Activated T-cell treated with anti-CD3 and anti-CD28 coated beads for 48 hours (primary cell): ENCODE results near the gene DMBX1.

Source experiments
- DNase-seq: peaks from one replicate; pipeline ENCODE4 v3.0.0-alpha.2; 2020; ENCODE audit warnings: low read depth

Gene DMBX1

DNA sequence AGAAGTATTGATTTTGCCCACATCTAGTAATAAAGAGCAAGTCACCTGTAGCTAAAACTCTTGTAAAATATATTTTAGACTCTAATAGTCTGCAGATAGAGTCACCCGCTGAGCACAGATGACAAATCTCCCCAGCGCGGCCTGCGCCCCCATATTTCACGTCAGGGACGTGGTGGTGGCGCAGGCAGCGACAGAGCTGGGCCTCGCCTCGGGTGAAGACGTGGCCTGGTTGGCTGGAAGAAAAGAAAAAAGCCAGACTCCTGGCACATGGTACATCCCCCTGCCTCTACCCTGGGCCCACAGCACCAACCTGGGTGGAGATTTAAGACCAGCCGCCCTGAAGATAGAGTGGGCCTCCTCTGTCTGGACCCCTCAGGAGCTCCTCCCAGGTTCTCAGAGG lies 6.0 kb upstream of the DMBX1 start:
- DNase-seq: no peak

DNA sequence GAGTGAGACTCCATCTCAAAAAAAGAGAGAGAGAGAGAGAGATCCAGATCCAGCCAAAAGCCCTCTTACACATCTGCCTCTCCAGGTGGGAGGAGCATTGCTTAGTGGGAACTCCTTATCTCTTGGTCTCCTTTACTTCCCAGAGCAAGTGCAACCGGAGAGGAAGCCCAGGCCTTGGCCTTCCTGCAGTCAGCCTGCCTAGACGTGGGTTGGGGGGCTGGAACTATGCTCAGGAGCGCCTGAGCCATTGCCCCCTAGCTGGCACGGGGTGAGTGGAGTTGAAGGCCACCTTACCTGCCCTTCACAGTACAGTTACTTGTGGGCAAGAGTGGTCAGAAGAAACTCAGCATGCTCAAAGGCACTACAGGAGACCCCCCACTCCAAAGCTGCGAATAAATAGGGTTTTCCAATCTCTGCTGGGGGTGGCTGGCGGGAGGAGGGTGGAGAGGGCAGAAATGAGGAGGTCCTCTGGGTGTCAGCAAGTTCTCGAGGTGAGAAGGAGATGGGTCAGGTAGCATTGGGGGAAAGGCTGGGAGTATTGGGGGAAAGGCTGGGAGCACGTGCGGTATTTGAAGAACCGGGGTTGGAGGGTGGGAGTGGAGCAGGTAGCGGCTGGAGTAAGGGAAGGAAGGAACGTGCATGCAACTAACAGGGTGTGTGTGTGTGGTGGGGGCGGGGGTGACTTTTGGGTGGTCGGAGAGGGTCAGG lies 4.7 kb upstream of the DMBX1 start:
- DNase-seq: no peak

DNA sequence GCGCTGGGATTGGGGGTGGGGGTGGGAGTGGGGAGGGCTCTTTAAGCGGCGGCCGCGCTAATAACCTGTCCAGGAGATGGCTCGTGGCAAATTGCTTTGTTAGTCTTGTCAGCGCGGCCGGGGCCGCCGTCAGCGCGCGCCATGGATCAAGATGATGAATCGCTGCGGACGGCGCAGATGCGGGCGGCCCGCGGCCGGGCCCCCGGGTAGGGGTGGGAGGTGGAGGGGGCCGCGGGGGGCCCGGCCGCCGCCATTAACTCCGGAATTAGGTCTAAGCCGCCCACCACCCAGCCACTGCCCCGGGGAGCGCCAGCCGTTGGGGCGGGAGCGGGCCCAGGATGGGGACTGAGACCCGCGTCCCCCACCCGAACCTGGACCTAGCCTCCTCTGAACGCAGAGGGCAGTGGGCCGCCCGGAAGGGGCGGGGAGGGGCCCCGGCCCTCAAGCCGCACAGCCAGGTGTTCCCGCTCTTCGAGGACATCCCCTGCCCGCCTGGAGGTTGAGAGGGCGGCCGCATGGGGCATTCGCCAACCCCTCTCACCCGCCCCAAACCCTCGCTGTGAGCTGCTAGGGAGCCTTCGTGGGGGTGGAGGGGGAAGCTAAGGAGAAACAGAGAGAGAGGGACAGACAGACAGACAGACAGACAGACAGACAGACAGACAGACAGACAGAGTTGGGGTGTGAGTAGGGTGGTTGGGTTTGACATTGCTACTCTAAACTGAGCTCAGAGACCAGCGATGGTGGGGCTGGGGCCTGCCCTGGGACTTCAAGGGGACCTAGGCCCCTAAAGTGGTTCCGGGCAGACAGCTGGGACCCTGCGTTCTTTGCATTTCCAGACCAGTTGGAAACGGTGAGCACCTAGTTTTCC lies 3.8 kb upstream of the DMBX1 start:
- no peak for DNase-seq

DNA sequence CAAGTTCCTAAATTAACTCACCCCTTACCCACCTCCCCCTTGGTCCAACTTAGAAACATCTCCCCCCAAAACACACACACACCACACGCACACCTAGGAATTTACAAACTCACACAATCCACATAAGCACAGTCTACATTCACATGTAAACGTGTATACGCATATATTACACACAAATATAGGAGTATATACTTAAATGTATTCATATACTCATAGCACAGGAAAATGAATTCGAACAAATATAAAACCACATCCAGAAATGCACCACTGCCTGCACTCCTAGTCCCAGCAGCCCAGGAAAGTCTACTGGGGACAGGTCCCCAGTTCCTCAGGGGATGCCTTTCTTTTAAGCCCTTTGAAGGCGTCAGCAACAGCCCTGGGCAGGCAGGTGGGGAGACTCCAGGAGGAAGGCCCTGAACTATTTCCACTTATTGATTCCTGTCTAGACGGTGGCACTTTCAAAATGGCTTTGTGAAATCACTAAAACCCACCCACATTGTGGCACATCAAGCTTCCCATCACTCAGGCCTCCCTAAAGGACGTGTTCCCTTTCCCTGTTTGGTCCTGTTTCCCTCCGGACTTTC lies 3.1 kb upstream of the DMBX1 start:
- DNase-seq: no peak

DNA sequence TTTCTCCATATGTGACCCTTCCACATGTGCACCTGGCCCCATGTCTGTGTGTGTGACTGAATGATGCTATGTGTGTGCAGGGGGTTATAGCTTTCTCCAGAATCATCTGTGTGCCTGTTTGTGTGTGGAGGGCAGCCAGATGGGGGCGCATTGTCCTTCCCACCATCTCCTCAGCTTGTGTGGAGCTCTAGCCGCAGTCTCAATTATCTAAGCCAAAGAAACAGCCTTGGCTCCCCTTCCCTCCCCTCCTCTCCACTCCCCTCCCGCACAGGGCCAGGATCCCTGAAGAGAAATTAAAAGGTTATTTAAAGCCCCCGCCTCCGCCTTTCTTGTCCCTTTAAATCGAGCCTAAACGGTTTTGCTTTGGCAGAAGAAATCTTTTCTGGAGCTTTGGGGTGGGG lies 1.8 kb upstream of the DMBX1 start:
- DNase-seq: no peak

DNA sequence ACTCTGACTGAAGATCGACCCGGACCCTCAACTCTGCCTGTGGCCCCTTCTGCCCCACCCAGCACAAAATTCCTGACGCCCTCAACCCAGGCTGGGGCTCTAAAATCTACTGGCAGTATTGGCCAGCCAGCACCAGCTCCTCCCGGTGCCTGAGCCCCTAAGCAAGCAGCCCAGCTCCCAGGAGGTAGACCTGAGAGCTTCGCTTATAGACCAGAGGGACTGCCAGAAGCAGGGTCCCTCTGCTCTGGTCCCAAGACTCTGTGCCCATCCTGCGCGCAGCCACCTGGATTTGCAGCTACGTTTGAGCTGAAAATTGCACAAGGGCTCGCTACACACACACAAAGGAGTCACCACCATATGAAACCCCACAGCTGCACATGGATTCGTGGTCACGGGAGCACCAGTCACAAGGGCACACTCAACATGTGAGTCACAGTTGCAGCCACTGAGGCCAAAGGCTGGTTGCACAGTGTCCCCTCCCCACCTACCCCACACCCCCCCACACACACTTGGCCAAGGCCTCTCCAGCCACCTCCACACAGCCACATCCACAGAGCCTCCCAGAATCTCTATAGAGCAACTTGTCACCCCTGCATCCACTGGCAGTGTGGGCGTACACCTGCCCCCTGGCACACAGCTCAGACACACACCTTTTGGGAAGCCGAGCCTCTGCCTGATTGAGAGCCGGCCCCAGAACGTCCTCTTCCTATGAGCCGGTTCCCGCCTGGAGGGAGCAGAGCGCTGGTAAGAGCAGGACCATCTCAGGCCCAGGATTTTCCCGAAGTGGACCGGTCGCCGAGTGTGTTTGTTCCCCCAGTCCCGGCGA lies 1.1 kb upstream of the DMBX1 start:
- DNase-seq: no peak

DNA sequence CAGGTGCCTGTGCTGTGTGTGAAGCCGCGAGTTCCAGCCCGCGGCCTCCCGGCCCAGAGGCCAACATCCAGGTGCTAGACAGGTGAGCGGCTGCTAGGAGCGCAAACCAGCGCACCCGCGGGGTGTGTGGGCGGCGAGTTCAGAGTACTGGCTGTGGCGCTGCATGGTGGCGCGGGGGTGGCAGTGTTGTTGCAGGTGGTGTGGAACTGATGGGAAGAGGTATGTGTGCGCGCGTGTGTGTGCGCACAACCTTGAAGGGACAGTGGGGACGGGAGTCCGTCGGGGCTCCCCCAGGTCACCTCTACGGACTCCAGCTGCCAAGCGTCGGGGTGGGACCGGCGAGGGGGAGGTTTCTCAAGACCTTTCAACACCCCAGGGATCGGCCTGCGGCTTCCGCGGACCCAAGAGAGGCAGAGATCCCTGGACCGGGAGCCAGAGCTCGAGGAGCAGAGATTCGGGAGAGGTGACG lies 433 bp upstream of the DMBX1 start:
- no peak for DNase-seq

DNA sequence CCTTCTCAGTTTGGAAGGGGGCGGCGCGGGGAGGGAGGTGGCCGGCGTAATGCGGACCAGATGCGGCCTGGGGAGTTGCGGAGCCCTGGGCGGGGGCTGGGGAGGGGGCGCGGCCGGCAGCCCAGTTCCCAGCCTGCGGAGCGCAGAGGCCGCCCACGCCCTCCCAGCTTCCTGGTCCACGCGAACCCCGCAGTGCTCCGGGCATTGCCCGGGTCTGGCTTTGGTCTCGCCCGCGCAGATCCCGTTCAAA lies 695 bp downstream of the DMBX1 start:
- no peak for DNase-seq

DNA sequence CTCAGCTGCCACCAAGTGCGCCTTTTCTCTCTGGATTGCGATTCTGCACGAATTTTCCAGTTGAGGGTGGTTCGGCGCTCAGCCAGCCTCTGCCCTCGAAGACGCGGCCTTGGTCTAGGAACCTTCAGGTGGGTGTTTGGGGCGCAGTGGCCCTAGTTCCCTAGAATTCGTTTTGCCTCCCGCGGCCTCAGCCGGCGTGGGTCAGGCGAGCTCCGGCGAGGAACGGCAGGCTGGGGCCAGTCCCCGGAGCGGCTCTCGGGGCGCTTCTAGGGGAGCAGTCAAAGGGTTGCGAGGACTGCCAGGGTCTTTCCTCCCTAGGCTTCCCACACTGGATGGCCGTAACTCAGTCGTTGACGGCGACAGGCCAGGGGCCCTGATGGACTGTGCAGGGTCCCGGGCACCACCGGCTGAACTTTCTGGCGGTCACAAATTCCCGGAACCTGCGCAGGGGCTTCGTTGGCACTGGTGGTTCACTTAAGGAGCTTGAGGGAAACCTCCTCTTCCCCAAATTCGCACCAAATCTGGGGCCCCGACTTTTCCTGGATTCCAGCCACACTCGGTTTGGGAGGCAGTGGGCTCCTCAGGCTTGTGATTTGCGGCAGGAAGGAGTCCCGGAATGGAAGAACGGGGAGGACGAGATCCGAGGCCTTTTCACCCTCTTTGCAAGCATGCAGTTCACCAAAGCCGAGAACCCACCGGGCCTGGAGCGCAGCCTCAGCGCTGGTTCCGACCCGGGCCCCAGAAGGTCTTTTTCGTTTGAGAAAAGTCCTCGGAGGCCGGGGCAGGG lies 1.2 kb downstream of the DMBX1 start:
- DNase-seq: no peak

DNA sequence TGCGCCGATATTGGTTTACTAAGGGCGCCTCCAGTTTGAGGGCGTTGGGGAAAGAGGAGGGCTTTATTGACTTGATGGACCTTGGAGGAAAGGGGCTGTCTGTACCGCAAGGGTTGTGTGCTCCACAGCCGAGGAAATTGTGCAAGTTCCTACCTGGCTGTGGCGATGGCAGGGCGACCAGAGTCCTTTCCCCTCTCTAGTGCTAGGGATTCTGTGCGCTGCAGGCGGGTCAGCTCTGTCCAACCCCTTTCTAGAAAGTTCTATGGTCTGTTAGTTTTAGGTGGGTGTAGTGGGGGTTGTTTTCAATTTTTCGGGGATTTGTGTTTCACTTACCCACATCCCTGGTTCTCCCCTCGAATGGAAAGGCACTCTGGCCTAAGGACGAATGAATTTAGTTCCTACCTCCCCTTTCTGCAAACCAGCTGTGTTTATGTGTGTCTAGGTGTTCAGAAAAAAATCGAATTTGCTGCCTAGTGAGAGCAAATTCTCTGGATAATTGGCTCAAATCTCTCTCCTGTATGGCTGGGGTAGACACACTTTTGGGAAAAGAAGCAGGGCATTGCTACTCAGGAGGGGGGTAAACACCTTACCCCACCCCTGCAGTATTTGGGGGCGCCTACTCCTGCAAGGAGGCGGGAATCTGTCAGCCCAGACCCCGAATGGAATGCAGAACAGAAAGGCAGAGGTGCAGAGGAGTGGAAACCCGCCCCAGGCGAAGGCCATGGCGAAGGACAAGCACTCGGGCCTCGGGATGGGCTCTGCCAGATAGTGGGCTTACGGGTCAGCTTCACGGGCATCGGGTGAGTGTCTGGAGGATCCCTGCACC lies 2.0 kb downstream of the DMBX1 start:
- no peak for DNase-seq

DNA sequence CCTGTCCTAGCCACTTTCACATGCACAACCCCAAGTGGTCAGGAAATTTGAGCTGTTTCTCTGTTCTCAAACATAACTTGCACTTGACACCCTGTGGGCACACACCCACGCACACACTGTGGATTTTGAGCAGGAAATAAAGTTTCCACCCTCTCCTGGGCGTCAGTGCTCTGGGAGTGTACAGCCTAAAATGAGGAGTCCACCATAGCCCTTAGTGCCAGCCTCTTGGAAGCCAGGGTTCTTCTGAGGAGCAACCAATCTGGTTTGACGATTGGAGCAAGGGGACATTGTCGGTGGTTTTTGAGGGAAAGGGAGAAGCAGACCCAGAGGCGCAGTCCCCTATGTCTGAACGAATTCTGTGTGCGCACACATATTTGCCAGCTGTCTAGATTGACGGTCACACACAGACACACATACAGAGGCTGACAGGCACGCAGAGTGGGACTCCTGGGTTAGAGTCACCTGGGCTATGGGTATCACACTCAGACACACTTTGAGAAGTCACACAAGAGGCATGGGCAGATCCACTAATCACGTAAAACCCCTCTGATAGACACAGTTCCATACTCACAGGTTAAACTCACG lies 2.7 kb downstream of the DMBX1 start:
- DNase-seq: no peak

DNA sequence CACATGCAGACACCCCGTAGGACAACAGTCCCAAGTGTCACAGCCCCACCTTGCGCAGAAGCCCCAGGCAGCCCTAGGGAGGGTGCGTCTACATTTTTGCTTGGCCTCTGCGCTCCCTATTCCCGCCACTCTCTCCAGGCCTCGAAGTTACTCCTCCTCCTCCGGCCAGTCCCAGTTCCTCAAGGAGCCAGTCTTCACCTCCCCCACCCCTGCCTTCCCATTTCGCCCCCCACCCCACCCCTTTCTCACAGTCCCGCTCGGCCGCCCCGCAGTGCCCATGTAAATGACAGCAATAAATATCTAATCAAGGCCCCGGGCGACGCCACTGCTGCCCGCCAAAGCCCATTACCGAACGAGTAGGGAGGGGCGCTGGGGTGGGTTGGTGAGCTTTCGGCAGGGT lies 3.2 kb downstream of the DMBX1 start:
- no peak for DNase-seq

DNA sequence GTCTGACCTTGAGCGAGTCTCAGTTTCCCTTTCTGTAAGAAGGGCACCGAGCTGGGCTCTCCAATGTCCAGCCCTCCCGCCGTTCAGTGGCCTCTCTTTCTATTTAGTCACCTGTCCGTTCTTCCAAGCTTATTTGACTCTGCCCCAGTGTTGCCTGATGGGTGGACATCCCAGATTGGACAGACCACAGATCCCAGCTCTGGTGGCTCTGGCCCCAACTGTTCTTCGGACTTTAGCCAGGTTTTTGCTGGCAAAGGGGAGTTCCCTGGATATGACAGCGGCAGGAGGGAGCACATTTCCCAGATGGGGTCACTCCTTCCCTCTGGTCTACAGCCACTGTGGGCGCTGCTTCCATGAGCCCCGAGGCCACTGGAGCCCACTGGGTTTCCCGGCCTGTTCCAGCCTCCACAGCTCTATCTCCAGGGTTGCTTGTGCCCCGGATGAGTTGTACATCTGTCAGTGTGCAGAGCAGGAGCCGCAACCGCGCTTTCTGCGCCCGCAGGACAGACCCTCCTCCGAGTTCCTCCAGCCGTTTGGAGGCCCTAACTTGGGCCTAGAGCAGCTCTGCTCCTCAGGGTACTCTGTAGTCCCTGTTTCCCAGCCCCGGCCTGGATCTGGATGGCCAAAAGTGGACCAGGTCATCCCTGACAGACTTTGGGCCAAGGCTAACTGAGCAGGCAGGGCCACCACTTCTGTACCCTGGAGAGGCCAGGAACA lies 3.8 kb downstream of the DMBX1 start:
- no peak for DNase-seq

DNA sequence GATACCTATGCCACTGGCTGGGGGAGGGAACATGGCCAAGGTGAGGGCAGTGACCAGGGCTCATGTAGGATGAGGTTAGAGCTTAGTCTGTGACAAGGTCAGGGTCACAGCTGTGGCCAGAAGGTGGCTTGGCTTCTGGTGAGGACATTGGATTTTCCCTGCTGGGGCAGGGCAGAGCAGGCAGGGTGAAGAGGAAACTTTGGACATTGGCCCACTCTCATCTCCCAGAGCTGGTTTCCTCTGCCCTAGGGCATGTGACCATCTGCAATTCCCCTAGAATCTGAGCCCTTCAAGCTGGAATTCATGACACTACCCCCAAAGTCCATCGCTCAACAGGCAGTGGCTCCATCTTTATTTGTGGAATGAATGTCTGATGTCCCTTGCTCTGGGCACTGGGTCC lies 5.3 kb downstream of the DMBX1 start:
- DNase-seq: no peak

DNA sequence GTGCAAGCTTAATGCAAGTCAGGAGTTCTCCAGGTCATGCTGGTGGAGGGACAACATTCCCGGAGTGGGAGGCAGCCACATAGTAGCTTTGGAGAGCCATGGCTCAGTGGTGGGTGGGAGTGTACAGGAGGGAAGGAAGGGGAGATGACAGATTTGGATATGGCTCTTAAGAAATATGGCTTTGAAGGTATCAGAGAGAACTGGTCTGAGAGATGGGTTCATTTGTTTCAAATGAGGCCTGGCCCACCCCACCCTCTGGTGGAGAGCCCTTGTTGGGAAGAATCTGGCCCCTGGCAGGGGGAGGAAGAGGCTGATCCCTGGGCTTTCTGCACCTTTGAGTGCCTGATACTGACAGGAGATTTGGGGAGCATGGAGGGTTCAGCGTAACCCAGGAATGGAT lies 6.1 kb downstream of the DMBX1 start:
- no peak for DNase-seq

DNA sequence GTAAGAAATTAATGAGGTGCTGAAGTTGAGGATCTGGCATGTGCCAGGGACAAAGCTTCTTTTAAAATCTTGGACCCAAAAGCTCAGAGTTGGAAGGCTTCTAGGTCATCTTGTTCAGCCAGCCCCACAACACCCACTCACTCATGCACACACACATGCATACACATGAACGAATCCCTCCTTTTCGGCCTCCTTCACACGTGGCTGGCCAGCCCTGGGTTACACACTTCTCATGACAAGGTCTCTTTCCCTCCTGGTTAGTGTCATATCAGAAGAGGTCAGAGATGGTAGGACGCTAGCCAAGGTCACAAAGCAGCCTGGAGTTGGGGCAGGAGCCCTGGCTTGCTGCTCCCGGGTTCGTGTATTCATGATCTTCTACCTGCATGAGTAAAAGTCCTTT lies 6.9 kb downstream of the DMBX1 start:
- no peak for DNase-seq

DNA sequence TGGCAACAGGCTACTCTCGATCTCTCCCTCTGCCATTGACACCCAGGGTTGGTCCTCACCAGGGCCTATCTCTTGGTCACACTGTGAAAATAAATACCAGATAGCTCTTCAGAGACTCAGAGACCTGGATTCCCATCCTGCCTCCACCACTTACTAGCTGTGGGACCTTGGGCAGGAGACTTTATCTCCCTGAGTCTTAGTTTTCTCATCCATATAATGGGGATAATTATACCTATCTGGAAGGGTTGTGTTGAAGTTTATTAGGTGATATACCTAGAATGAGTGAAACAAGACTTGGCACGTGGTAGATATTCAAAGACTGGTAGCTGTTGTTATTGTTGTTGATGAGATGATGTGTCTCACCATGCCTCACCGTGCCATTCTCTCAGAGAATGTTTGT lies 7.4 kb downstream of the DMBX1 start:
- no peak for DNase-seq

DNA sequence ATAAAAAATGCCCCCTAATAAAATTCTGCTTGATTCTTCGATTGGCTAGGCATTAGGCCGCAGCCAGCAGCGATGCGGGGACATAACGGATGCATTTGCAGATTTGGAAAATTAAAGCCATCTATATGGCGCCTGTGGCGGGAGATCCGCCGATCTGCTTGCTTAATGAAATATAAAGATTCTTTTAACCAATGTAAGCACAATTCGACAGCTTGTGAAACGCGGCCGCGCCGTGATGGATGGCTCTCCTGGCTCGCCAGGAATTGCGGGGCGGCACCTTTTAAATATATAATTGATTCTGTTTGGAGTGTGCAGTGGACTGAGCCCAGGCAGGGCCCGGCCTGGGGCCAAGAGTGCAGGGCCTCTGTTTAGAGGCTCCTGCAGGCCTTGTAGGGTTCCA lies 8.0 kb downstream of the DMBX1 start:
- DNase-seq: no peak

DNA sequence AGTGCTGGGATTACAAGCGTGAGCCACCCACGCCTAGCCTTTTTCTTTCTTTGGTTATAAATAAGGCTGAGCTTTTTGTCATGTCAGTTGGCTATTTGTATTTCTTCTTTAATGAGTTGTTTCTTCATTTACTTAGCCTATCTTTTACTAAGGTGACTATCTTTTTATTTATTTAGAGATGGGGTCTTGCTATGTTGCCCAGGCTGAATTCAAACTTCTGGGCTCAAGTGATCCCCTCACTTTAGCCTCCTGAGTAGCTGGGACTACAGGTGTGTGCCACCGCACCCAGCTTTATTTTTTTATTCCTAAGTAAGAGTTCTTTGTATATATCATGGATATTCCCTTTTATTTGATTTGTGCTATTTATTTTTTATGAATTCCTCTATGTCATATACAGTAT lies 11.9 kb downstream of the DMBX1 start:
- DNase-seq: no peak

DNA sequence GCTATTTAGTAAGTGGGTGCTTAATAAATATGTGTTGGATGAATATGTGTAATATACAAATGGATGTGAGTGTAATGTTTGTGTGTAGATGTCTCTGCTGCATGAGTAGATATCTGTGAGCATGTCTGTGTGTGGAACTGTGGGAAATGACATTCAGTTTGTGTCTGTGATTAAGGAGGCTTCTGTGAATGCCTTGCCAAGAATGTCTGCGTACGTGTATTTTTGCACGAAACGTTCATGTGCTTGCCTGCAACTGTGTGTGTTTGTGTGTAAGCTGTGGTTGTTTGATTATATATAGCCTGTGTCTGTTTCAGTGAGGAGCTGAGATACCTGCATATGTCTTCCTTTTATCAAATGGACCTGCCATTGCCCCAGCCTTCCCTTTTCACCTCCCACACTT lies 13.8 kb downstream of the DMBX1 start:
- DNase-seq: no peak
